ENCODE data around the gene SMPD2.

DNA sequence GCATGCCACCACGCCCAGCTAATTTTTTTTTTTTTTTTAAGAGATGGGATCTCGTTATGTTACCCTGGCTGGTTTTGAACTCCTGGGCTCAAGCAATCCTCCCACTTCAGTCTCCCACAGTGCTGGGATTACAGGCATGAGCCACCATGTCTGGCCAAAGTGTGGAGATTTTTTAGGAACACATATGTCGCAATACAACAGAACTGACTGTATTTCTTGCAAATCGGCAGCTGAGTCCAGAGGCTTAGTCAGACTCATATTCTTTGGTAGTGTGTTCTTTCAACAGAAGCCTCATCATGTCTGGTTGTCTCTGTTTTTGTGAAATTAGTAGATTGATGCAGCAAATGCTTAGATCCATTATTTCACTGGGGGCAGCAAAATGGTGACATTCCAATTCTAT, 34.3 kb upstream of the SMPD2 start:
- TF ChIP-seq POLR2A (IDR thresholded peaks at IDR 0.05; ENCODE audit: low read length), result no peak
- no peak for TF ChIP-seq GATA1 (IDR thresholded peaks at IDR 0.05; ENCODE audit: low read depth, low read length)
